ENCODE results near the gene ADAMTS14. TPM values are rescaled to one million over a fixed set of nuclear protein-coding genes. Genes with fewer than 3 reads are reported as not detected.

ADAMTS14 gene
- total RNA-seq, 2 donors from 2014 or later: 0.19 to 1.0 TPM

DNA sequence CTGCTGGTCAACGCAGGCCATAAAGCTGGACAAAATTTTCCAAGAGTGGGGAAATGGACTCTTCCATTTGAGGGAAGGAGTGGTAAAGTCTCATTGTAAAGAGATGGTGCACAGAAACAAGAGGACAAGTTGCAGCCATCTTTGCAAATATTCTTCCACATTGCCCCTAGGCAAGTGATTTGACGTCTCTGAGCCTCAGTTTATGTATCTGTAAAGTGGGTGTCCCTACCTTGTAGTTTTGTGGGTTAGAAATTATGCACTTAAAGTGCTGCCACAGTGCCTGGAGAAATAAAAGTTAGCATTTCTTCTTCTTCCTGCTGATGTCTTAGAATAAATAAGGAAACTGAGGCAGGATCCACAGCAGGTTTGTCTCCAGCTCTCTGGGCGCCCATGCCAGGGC lies 12.1 kb downstream of the ADAMTS14 start:
- no peak for DNase-seq (ENCODE audit: low spot score)
- intact Hi-C loops (cut with DNase I): no loop called here

DNA sequence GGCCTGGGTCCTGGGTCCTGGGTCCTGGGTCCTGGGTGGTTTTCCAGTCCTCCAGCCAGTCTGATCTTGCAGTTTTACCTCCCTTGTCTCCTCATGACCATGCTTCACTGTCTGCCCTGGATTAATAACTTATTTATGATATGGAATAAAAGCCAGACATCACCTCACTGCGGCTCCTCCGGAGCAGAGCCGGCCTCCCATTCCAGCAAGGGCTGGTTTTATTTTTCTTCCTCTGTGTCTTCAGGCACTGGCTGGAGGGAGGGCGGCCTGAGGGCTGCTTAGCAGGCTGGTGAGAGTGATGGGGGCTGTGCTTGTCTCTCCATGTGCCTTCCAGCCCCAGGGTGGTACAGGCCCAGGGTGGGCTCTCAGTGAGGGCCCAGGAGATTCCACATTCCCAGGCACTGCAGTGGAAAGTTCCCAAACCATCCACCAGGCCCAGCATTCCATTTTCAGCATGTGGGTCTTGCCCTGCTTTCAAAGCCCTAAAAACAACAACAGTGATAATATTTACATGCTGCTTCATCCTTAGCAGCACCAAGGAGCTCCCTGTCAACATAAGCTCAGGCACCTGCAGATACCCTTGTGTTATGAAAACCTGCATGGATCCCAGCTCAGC lies 12.6 kb downstream of the ADAMTS14 start:
- intact Hi-C loops (cut with DNase I): no loop called here
- no peak for DNase-seq (ENCODE audit: low spot score)

DNA sequence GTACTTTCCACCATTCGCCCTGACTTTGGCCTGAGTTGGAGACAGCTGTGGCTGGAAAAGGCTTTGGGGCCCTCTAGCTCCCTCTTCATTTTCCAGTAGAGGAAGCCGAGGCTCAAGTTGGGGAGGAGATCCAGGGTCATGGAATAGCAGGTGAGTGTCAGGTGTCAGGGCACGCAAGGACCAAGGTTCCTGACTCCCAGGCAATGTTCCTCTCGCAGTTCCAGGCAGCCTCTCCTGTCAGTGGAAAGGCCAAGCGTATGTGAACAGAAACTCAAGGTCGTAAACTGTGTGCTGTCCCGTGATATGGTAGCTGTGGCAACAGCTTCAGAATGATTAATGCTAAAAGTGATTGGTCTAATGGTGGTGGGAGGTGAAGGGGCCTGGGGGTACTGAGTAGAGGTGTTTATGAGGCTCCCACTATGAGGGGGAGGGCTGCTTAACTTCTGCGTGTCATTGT lies 13.2 kb downstream of the ADAMTS14 start:
- intact Hi-C loops (cut with DNase I): no loop called here
- DNase-seq (ENCODE audit: low spot score): no peak

DNA sequence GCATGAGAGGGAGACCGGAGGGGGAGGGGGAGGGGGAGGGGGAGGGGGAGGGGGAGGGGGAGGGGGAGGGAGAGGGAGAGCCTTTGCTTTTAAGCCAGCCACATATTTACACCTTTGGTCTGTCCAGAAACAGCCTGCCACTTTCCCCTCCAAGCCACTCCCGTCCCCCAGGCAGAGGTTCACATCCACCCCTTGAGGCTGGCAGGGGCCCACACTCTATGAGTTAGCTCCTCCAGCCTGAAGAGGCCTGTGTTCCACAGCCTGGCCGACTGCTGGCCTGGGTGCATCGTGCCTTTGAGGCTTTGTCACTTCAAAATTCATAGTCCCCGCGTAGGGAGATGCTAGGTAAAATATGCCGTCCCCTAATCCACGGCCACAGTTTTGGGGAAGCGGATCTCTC lies 16.5 kb downstream of the ADAMTS14 start:
- no peak for DNase-seq (ENCODE audit: low spot score)

DNA sequence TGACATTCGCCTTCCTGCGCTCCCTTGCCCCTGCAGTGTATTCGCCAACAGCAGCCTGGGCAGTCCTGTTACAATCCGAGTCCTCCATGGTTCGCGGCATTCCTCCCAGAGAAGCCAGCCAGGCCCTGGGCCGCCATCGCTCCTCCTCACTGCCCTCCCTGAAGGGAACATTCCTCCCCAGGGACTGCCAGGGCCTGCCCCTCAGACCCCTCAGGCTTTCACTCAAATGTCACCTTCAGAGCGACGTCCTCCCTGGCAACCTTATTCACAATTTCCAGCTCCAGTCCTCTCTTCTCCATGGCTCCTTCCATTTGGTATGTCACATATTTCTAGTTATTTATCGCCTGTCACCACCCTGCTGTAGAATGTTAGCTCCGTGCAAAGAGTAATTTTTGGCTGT lies 17.4 kb downstream of the ADAMTS14 start:
- DNase-seq (ENCODE audit: low spot score): no peak
- intact Hi-C loops (cut with DNase I): no loop called here

More for the DNA sequence above, 16.5 kb downstream of the ADAMTS14 start:
- intact Hi-C loops (cut with DNase I): no loop called here

DNA sequence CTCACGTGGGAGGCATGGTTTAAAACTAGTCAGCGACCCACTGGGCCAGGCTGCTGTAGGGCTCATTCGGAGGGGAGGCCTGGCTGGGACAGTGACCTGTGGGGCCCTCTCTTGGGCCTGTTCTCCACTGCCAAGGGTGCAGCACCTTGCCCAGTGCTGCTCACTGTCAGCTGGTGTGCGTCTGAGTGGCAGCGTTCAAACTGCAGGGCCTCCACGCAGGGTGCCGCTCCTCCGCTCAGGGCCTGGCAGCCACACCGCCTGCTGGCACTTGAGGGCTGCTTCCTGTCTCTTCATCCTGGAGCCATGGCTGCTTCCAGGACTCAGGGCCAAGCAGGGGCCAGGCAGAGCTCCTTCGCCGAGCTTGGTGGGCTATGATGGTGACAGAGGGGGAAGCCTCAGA lies 18.3 kb downstream of the ADAMTS14 start:
- intact Hi-C loops (cut with DNase I): no loop called here
- no peak for DNase-seq (ENCODE audit: low spot score)

DNA sequence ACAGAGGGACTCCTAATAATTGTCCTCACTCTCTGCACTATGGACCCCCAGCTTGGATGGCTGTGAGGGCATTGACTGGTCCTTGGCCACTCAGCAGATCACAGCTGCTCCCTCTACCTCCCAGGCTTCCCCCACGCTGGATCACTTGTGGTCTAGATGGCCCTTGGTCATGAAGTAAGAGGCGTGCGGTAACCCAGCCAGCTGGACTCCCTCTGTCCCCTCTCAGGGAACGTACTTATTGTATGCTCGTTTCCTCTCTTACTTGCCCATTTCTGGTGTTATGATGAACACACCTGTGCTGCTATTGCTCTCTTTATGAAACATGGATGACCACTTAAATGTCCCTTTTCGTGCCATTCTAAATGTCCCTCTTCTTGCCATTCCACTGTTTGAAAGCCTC lies 19.3 kb downstream of the ADAMTS14 start:
- no peak for DNase-seq (ENCODE audit: low spot score)
- intact Hi-C loops (cut with DNase I): no loop called here

DNA sequence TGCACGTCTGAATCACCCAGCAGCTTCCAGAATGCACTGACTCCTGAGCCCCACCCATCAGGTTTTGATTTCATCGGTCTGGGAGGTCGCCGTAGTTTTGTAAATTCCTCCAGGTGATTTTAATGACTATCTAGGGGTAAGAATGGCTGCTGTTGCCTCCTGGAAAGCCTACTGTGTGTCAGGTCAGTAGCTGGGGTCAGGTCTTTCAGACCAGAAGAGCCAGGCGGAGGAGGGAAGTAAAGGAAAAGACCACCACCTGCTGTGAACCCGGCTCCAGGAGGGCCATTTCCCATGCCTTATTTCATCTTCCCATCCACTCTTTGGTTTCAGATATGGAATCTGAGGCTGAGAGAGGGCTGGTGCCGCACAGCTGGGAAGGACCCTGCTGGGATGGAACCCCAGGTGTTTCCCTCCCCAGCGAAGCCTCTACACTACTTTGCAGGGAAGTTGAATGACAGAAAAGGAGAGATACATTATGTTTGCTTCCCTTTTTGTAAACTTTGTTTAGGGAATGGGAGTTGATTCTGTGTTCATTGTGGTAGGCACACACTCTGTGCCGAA lies 19.8 kb downstream of the ADAMTS14 start:
- intact Hi-C loops (cut with DNase I): no loop called here
- DNase-seq (ENCODE audit: low spot score): no peak

DNA sequence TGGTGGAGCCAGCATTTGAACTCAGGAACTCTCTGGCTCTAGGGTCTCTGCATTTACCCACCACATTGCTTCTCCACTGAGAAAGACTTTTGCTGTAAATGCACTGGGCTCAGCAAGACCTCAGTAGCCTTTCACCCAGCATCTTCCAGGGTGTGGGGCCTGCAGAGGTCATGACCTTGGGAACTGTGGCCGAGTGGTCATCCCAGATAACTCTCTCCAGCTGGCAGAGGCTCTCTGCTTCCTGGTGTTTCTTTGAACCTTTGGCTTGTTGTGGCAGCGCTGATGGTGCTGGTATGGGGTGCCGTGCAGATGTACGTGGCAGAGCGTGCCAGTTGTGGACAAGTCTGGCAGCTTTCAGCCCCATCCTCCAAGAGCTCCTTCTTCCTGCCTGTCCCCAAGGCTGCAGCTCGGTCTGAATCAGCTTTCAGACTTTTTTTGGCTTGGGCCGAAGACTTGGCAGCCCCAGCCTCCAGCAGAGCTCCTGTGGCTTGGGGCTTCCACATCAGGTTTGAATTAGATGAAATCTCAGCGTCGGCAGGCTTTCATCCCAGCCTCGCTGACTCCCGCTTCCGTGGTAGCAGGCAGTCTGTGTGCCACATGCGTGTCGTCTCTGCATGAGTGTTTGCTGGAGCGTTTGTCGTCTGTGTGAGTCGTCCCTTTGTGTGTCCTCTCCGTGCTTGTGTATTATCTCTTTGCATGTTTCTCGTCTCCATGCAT lies 21.5 kb downstream of the ADAMTS14 start:
- DNase-seq (ENCODE audit: low spot score): peak; percentile 88
- intact Hi-C loops (cut with DNase I): no loop called here

DNA sequence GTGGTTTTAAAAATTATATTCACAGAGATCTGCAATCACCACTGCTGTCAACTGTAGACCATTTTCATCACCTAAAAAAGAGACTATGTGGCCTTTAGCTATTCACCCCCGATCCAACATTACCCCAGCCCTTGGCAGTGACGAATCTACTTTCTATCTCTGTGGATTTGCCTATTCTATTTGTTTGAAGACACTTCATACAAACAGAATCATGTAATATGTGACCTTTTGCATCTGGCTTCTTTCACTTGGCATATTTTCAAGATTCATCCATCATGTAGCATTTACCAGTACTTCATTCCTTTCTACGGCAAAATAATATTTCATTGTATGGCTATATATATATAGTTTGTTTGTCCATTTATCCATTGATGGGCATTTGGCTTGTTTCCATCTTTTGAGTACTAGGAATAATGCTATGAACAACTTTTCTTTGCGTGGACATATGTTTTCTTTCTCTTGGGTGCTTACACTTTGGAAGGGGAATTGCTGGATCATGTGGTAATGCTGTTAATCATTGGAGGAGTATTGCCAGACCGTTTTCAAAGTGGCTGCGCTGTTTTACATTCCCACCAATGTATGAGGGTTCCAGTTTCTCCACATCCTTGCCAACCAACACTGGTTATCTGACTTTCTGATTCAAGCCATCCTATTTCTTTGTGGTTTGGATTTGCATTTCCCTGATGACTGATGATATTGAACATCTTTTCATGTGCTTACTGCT lies 22.3 kb downstream of the ADAMTS14 start:
- intact Hi-C loops (cut with DNase I): no loop called here

DNA sequence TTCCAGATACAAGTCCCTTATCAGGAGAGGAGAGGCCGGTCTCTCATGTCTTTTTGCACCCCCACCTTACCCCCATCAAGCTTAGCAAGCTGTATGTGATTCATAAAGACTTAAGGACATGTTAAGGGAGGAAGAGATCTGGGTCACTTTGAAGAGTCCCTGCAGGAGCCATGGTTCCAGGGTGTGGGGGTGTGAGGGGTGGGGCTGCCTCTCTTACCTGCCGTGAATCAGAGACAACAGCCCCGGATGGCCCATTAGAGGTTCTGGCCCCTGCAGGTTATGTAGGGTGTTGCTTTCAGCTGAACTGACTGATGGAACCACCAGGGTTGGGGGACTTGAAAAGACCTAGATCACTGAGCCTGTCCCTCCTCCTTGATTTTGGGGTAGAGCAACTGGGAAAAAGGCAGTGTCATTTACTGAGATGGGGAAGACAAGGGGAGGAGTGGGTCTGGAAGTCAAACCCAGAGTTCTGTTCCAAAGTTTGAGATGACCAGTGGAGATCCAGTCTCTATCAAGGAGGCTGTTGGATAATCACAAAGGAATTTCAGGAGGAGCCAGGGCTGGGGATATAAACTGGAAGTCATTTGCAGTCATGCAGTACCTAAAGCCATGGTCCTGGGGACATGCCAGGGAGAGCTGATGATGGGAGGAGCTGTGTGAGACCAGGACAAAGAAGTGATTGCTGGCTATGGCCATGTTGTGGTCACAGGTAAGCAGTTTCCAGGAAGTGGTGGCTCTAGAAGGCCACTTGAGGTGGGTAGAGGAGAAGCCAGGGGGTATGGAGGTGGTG lies 23.1 kb downstream of the ADAMTS14 start:
- intact Hi-C loops (cut with DNase I): loop anchor here in 1 of 2 donors (2.0 kb wide), 1 partner anchor 19 kb away; no protein-coding TSS in a partner anchor
- no peak for DNase-seq (ENCODE audit: low spot score)

More for the DNA sequence above, 22.3 kb downstream of the ADAMTS14 start:
- DNase-seq (ENCODE audit: low spot score): no peak

DNA sequence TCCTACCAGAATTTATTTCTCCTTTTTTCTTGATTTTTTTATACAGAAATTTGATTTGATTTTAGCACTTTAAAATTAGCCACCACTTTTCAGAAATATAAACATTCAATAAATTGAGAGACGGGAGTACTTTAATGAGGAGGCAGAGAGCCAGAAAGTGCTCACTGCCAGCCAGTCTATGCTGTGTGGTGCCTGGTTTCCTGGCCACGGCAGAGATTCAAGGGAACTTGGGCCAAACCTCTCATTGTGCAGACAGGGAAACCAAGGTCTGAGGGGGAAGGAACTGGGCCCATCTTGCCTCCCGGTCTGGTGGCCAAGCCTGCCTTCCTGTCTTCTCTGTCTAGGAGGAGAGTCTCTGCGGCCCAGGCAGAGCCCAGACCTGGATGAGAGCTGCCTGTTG lies 25.9 kb downstream of the ADAMTS14 start:
- intact Hi-C loops (cut with DNase I): no loop called here
- no peak for DNase-seq (ENCODE audit: low spot score)

DNA sequence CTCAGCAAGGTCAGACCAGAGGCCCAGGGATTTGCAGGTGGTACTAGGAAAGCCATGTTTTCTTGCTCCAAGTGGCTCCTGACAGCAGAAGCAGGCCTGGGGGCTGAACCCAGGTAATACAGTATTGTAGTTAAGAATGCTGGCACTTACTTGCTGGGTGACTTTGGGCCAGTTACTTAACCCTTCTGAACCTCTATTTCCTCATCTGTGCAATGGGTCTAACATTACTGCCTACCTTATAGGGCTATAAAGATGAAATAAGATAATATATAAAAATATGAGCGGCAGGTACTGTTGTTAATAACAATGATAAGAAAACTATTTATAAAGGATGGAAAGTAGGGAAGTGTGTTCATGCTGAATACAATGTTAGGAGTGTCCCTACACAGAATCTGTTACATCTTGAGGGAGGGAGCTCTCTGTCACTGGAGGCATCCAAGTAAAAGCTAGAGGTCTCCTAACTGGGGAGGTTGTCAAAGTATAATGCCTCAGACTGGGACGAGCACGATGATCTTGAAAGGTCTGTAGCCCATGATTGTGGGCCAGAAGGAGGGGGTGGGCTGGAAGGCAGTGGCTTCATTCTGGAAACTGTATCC lies 26.9 kb downstream of the ADAMTS14 start:
- no peak for DNase-seq (ENCODE audit: low spot score)
- intact Hi-C loops (cut with DNase I): no loop called here

DNA sequence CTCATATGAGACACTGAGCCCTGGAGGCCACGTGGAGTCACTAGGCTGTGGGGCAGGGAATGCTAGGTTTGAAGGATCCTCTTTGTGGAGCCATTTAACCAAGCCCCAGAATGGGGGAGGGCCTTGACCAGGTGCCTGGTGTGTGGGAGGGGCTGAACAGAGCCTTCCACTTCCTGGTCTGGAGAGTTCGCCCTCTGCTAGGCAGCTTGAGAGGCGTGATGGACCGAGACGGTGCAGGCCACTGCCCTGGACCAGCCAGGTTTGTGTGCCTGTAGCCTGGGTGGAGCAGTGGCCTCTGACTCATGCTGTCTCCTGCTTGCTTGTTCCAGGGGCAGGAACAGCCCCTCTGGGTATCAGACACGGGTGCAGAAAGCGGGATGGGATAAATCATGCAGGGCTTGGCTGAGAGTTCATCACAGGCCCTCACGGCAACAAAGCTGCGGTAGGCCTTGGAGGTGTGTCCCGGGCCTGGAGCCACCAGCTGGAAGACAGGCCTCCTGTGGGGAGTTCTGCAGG lies 27.4 kb downstream of the ADAMTS14 start:
- no peak for DNase-seq (ENCODE audit: low spot score)
- intact Hi-C loops (cut with DNase I): loop anchor here in 1 of 2 donors (5.0 kb wide), 1 partner anchor 1282 kb away; the partner anchor contains the start of gene TACR2

DNA sequence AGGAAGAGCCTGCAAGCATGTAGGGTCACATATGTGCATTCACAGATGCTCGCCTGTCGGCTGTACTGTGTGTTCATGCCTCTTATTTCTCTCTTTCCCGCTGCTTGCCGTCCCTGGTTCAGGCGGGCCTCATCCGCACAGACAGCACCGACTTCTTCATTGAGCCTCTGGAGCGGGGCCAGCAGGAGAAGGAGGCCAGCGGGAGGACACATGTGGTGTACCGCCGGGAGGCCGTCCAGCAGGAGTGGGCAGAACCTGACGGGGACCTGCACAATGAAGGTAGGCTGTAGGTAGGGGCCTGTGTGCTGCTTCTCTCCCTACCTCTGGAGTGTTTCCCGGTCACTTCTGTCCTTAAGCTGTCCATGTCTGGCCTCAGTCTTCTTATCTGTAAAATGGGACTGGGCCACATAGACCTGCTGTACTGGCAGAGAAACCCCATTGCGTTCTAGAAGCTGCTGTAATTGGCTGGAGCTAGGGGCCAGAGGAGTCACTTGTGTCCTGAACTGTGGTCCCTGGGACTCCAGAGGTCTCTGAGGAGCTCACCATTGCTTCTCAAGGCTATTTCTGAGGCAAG lies 30.0 kb downstream of the ADAMTS14 start:
- DNase-seq (ENCODE audit: low spot score): no peak
- intact Hi-C loops (cut with DNase I): loop anchor here in 1 of 2 donors (5.0 kb wide), 1 partner anchor 1285 kb away; the partner anchor contains the start of gene TACR2

DNA sequence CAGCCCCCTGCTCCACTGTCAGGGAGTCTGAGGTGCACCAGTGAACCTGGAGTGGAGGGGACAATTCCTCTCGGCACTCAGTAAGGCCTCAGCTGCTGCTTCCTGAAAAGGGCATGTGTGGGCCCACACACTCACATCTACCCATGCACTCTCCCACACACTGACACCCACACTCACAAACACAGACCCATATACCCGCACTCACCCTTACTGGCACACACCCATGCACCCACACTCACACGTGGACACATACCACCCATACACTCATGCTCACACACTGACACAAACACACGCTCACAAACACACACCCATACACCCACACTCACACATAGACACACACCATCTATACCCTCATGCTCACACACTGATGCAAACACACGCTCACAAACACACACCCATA lies 31.9 kb downstream of the ADAMTS14 start:
- DNase-seq (ENCODE audit: low spot score): no peak
- intact Hi-C loops (cut with DNase I): loop anchor here in 1 of 2 donors (5.0 kb wide), 1 partner anchor 1287 kb away; the partner anchor contains the start of gene TACR2

DNA sequence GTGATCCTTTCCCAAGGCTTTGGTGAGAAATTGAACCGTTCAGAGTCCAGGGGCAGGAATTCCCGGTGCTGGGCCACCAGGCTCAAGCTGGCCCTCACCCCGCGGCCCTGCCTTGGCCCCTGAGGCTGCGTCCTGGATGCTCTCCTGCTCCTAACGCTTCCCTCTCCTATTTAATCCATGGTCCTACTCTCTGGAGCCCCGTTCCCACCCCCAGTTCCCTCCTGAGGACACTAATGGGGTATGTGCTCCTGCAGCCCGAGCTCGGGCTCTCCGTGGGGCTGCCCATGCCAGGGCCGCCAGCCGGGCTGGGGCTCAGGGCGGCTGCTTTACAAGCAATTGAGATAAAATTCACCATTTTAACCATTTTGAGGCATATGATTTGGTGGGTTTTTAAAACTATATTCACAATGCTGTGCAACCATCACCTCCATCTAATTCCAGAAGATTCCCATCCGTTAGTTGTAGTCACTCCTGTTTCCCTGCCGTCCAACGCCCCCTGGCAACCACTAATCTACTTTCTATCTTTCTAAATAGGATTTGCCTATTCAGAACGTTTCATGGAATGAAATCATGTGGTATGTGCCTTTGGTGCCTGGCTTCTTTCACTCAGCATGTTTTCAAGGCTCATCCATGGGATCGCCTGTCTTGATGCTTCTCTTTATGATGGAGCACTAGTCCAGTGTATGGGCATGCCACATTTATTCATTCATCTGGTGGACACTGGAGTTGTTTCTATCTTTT lies 33.0 kb downstream of the ADAMTS14 start:
- intact Hi-C loops (cut with DNase I): no loop called here
- DNase-seq (ENCODE audit: low spot score): no peak

Measured in posterior vena cava (tissue), 2 donors.